GM19193 (cell line): Measurements from ENCODE around the gene PCGF1.

Experiments used
- POLR2A ChIP-seq: IDR thresholded peaks from 4 replicates; pipeline ENCODE4 v1.6.1; 2011; ENCODE audit not compliant: insufficient read depth, insufficient read length; ENCODE audit errors: extremely low read depth

The PCGF1 gene

GRCh38 chr2:74529357-74530238 is 22.1 kb upstream of the PCGF1 start, which contains the start of the genes AUP1 and HTRA2:
Gene AUP1 (minus strand): TSS chr2:74529706. CDS start chr2:74529629, 77 bp downstream.
Gene HTRA2 (plus strand): TSS chr2:74529933. CDS start chr2:74530007, 74 bp downstream.
- peak; percentile 98 for TF ChIP-seq POLR2A

GRCh38 chr2:74528600-74529356 is 21.3 kb upstream of the PCGF1 start:
- TF ChIP-seq POLR2A: no peak

GRCh38 chr2:74527741-74528140 is 20.2 kb upstream of the PCGF1 start:
- no peak for TF ChIP-seq POLR2A

GRCh38 chr2:74526649-74527230 is 19.2 kb upstream of the PCGF1 start:
- no peak for TF ChIP-seq POLR2A

- no peak for TF ChIP-seq POLR2A
These were observed 18.5 kb upstream of the PCGF1 start, which contains the start of gene DQX1 for GRCh38 chr2:74525717-74526648. Gene DQX1 (minus strand): TSS chr2:74526231. CDS start chr2:74525729, 502 bp downstream.

GRCh38 chr2:74524955-74525716 is 17.6 kb upstream of the PCGF1 start:
- no peak for TF ChIP-seq POLR2A

- TF ChIP-seq POLR2A: no peak
These were observed 16.5 kb upstream of the PCGF1 start for GRCh38 chr2:74524005-74524404.

GRCh38 chr2:74522516-74522915 is 15.0 kb upstream of the PCGF1 start:
- no peak for TF ChIP-seq POLR2A

- no peak for TF ChIP-seq POLR2A
These were observed 9.2 kb upstream of the PCGF1 start for GRCh38 chr2:74516650-74517049.

- no peak for TF ChIP-seq POLR2A
These were observed 8.6 kb upstream of the PCGF1 start for GRCh38 chr2:74515981-74516633.

- TF ChIP-seq POLR2A: no peak
These were observed 7.9 kb upstream of the PCGF1 start for GRCh38 chr2:74515271-74515980.
